Erythroblast (primary cell): ENCODE data around the gene PTPRN2.

Experiments used
- GATA1 ChIP-seq: IDR thresholded peaks from 2 replicates; pipeline ENCODE4 v1.6.1; 2011; ENCODE audit warnings: low read depth, mild to moderate bottlenecking, control low read depth, low read length, moderate library complexity
- POLR2A ChIP-seq: IDR thresholded peaks from 2 replicates; pipeline ENCODE4 v1.6.1; 2011; ENCODE audit warnings: mild to moderate bottlenecking, low read length

GRCh38 chr7:157509226-157509625 is 1078.4 kb downstream of the PTPRN2 start:
- TF ChIP-seq POLR2A (no peak), GATA1 (no peak)
